Measurements from ENCODE around the gene GREB1. TPM values are rescaled to one million over a fixed set of nuclear protein-coding genes. Genes with fewer than 3 reads are reported as not detected.

The GREB1 gene
- total and polyA plus RNA-seq, 2 of the 13 experiments (the other 11 are each of a cell fraction or from before 2014, with no cell fraction given), result 31.3 to 61.2 TPM

DNA sequence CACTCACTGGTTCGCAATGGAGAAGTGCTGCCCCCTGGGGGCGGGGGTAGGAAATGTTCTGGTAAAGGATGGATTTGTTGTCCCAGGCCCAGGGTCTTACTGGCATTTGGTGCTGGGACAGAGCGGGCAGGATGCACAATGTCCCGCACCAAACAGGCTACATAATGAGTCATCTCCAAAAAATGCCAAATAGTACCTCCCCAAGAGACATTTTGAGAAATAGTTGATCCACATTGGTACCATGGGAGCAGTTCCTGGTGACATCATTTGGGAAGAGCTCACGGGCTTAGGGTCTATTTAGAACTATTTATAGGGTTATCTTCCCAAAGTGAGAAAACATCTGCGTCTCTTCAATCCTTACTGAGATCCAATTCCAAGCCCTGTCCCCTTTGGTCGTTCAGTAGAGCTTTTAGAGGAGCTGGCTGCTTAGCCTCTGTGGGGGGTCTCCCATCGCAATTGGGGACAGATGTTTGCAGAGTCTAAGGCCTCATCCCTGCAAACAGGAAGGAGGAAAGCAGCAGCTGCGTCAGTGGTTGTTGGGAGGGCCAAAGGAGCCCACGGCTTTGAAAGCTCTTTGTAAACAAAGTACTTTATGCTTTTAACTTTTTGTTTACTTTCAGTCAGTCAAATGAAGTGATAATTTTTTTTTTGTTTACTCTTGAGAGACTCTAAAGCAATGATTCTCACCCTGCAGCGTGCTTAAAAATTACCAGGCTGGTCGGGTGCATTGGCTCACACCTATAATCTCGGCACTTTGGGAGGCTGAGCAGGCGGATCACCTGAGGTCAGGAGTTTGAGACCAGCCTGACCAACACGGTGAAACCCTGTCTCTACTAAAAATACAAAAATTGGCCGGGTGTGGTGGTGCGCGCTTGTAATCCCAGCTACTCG is 49.3 kb downstream of the GREB1 start (continued):
- TF ChIP-seq, protein P1, sequence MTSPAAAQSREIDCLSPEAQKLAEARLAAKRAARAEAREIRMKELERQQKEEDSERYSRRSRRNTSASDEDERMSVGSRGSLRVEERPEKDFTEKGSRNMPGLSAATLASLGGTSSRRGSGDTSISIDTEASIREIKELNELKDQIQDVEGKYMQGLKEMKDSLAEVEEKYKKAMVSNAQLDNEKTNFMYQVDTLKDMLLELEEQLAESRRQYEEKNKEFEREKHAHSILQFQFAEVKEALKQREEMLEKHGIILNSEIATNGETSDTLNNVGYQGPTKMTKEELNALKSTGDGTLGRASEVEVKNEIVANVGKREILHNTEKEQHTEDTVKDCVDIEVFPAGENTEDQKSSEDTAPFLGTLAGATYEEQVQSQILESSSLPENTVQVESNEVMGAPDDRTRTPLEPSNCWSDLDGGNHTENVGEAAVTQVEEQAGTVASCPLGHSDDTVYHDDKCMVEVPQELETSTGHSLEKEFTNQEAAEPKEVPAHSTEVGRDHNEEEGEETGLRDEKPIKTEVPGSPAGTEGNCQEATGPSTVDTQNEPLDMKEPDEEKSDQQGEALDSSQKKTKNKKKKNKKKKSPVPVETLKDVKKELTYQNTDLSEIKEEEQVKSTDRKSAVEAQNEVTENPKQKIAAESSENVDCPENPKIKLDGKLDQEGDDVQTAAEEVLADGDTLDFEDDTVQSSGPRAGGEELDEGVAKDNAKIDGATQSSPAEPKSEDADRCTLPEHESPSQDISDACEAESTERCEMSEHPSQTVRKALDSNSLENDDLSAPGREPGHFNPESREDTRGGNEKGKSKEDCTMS (CRISPR knock-in tag; conservative IDR thresholded peaks at IDR 0.05), result no peak
- TF ChIP-seq, protein P2, sequence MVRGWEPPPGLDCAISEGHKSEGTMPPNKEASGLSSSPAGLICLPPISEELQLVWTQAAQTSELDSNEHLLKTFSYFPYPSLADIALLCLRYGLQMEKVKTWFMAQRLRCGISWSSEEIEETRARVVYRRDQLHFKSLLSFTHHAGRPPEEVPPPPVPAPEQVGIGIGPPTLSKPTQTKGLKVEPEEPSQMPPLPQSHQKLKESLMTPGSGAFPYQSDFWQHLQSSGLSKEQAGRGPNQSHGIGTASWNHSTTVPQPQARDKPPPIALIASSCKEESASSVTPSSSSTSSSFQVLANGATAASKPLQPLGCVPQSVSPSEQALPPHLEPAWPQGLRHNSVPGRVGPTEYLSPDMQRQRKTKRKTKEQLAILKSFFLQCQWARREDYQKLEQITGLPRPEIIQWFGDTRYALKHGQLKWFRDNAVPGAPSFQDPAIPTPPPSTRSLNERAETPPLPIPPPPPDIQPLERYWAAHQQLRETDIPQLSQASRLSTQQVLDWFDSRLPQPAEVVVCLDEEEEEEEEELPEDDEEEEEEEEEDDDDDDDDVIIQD (CRISPR knock-in tag; IDR thresholded peaks at IDR 0.05; ENCODE audit: low read depth), result peak; percentile 15; the same call in 1 of the 2 replicates
- TF ChIP-seq ATRX (CRISPR knock-in tag; IDR thresholded peaks at IDR 0.05; ENCODE audit: borderline replicate concordance), result no peak
- TF ChIP-seq MED1 (CRISPR knock-in tag; IDR thresholded peaks at IDR 0.05), result peak; percentile 31; the same call in 1 of the 2 replicates
- TF ChIP-seq HNF4G (IDR thresholded peaks at IDR 0.05; ENCODE audit: borderline replicate concordance, low read depth, low read length), result no peak
- peak; percentile 37; the same call in 1 of the 2 replicates for TF ChIP-seq HNF4G (CRISPR knock-in tag; IDR thresholded peaks at IDR 0.05; ENCODE audit: borderline replicate concordance, low read depth)
- peak; percentile 24; the same call in 1 of the 2 replicates for TF ChIP-seq GABPB1 (CRISPR knock-in tag; IDR thresholded peaks at IDR 0.05)
- TF ChIP-seq CREB1 (IDR thresholded peaks at IDR 0.05), result no peak
- TF ChIP-seq CREB1 (CRISPR knock-in tag; IDR thresholded peaks at IDR 0.05), result peak; percentile 70
- TF ChIP-seq, protein P3, sequence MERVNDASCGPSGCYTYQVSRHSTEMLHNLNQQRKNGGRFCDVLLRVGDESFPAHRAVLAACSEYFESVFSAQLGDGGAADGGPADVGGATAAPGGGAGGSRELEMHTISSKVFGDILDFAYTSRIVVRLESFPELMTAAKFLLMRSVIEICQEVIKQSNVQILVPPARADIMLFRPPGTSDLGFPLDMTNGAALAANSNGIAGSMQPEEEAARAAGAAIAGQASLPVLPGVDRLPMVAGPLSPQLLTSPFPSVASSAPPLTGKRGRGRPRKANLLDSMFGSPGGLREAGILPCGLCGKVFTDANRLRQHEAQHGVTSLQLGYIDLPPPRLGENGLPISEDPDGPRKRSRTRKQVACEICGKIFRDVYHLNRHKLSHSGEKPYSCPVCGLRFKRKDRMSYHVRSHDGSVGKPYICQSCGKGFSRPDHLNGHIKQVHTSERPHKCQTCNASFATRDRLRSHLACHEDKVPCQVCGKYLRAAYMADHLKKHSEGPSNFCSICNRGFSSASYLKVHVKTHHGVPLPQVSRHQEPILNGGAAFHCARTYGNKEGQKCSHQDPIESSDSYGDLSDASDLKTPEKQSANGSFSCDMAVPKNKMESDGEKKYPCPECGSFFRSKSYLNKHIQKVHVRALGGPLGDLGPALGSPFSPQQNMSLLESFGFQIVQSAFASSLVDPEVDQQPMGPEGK (CRISPR knock-in tag; IDR thresholded peaks at IDR 0.05), result peak; percentile 38; the same call in 1 of the 2 replicates
- peak; percentile 49; the same call in 1 of the 2 replicates for TF ChIP-seq FOXC1 (CRISPR knock-in tag; IDR thresholded peaks at IDR 0.05; ENCODE audit: borderline replicate concordance)
- TF ChIP-seq, protein P4, sequence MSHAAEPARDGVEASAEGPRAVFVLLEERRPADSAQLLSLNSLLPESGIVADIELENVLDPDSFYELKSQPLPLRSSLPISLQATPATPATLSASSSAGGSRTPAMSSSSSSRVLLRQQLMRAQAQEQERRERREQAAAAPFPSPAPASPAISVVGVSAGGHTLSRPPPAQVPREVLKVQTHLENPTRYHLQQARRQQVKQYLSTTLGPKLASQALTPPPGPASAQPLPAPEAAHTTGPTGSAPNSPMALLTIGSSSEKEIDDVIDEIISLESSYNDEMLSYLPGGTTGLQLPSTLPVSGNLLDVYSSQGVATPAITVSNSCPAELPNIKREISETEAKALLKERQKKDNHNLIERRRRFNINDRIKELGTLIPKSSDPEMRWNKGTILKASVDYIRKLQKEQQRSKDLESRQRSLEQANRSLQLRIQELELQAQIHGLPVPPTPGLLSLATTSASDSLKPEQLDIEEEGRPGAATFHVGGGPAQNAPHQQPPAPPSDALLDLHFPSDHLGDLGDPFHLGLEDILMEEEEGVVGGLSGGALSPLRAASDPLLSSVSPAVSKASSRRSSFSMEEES (CRISPR knock-in tag; IDR thresholded peaks at IDR 0.05), result peak; percentile 12; the same call in 1 of the 2 replicates
- peak; percentile 36; the same call in 1 of the 2 replicates for TF ChIP-seq ZNF12 (CRISPR knock-in tag; IDR thresholded peaks at IDR 0.05)
- TF ChIP-seq FOXA1 (IDR thresholded peaks at IDR 0.05), result 0 out of 2 replicates have a peak, but pooled peaks have one; percentile 14
- peak; percentile 70 for TF ChIP-seq FOXA1 (CRISPR knock-in tag; IDR thresholded peaks at IDR 0.05)
- peak; percentile 28; the same call in 1 of the 2 replicates for TF ChIP-seq FOXO1 (CRISPR knock-in tag; IDR thresholded peaks at IDR 0.05)
- 0 out of 2 replicates have a peak, but pooled peaks have one; percentile 67 for TF ChIP-seq SMYD3 (CRISPR knock-in tag; IDR thresholded peaks at IDR 0.05)
- TF ChIP-seq, protein P5, sequence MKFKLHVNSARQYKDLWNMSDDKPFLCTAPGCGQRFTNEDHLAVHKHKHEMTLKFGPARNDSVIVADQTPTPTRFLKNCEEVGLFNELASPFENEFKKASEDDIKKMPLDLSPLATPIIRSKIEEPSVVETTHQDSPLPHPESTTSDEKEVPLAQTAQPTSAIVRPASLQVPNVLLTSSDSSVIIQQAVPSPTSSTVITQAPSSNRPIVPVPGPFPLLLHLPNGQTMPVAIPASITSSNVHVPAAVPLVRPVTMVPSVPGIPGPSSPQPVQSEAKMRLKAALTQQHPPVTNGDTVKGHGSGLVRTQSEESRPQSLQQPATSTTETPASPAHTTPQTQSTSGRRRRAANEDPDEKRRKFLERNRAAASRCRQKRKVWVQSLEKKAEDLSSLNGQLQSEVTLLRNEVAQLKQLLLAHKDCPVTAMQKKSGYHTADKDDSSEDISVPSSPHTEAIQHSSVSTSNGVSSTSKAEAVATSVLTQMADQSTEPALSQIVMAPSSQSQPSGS (CRISPR knock-in tag; IDR thresholded peaks at IDR 0.05), result peak; percentile 28; the same call in 1 of the 2 replicates
- TF ChIP-seq ZNF780A (CRISPR knock-in tag; IDR thresholded peaks at IDR 0.05), result no peak
- peak; percentile 65 for TF ChIP-seq CREM (IDR thresholded peaks at IDR 0.05)
- TF ChIP-seq CREM (CRISPR knock-in tag; IDR thresholded peaks at IDR 0.05), result no peak

Data from HepG2 (cell line).